BLaER1 (cell line): Measurements from ENCODE around the gene NR6A1.

Experiments used
- H3K27ac ChIP-seq: shearing (Covaris generic); formaldehyde crosslinking; 2 replicates; pipeline ENCODE4 v1.8.1; 2022
- H3K27me3 ChIP-seq: shearing (Covaris generic); formaldehyde crosslinking; 2 replicates; pipeline ENCODE4 v1.8.1; 2022
- H3K36me3 ChIP-seq: shearing (Covaris generic); formaldehyde crosslinking; 2 replicates; pipeline ENCODE4 v1.8.1; 2022
- H3K4me1 ChIP-seq: shearing (Covaris generic); formaldehyde crosslinking; 2 replicates; pipeline ENCODE4 v1.8.1; 2022
- H3K4me2 ChIP-seq: shearing (Covaris generic); formaldehyde crosslinking; 2 replicates; pipeline ENCODE4 v1.8.1; 2022
- H3K4me3 ChIP-seq: shearing (Covaris generic); formaldehyde crosslinking; 2 replicates; pipeline ENCODE4 v1.8.1; 2022
- H3K9ac ChIP-seq: shearing (Covaris generic); formaldehyde crosslinking; 2 replicates; pipeline ENCODE4 v1.8.1; 2022
- H3K9me3 ChIP-seq: shearing (Covaris generic); formaldehyde crosslinking; 2 replicates; pipeline ENCODE4 v1.8.1; 2022
- H4K20me1 ChIP-seq: shearing (Covaris generic); formaldehyde crosslinking; 2 replicates; pipeline ENCODE4 v1.8.1; 2022
- Cebpa-rat ChIP-seq: shearing (Covaris generic); IDR thresholded peaks from 2 replicates; pipeline ENCODE4 v1.8.1; 2022

NR6A1 gene

DNA sequence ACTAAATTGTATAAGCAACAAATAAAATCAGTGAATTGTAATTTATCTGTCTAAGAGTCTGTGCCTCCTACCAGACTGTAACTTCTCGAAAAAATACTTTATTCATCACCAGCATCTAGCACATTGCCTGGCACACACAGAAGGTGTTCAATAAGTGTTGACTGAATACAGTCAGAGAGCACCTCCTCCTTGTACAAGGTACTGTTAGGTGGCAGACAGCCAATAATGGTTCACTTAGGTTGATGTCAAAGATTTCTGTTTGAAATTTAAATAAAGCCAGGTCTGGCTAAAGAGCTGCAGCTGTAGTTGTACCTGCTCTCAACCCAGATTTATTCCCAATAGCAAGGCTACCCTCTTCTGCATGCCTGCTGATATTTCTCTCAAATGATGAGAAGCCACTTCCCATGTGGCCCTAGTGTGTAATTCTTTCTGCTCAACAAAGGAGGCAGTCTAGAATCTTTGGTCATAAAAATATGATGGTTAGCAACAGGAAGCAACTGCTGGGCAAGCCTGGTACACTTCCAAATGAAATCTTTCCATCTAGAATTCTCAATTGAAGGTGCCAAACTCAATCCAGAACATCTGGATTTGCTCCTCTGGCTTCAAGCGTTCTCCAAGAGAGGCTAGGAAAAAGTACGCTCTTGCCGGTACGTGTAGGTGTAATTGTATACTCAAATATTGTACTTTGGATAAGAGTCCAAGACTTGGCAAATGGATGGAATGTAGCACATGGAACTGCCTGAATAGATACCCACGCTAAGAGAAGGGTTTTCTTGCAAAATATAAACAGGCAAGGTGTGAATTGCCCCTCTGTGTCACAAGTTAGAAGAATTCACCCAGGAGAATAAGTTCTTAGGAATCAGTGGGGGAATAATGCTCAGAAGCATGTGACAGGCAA is 95.6 kb downstream of the NR6A1 start:
- H3K4me3 ChIP-seq = no peak overlapping the region
- no peak overlapping the region for H3K27ac ChIP-seq
- H3K27me3 ChIP-seq = no peaks in the 10 kb centered on the region
- H3K36me3 ChIP-seq = peaks cover 81% of the 10 kb centered on the region
- no peak for TF ChIP-seq Cebpa-rat
- no peak overlapping the region for H3K9ac ChIP-seq
- peaks cover 17% of the 10 kb centered on the region; the same call in 1 of the 2 replicates for H3K9me3 ChIP-seq
- H4K20me1 ChIP-seq = peaks cover 95% of the 10 kb centered on the region
- no peak overlapping the region for H3K4me2 ChIP-seq
- H3K4me1 ChIP-seq = peaks cover 14% of the 10 kb centered on the region

DNA sequence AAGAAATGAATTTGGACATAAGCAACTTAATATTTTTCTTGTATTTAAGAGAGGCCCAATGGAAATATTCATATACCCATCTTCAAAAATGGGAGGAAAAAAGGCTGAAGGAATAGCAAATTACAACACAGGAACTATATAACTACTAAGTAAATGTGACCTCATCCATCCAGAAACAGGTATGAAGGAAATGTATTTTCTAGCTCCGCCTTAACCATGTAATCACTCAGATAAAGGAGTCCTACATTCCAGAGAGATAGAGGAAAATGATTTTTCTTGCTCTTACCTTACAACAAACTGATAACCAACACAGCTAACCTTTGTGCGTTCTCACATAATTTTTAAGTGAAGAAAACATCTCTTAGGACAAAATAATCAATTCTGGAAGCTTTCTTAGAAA is 96.5 kb downstream of the NR6A1 start:
- no peak overlapping the region for H3K4me3 ChIP-seq
- H3K36me3 ChIP-seq = peaks cover 85% of the 10 kb centered on the region
- no peak for TF ChIP-seq Cebpa-rat
- no peak overlapping the region for H3K9ac ChIP-seq
- H4K20me1 ChIP-seq = peaks cover 95% of the 10 kb centered on the region
- H3K4me2 ChIP-seq = no peak overlapping the region
- H3K27me3 ChIP-seq = no peaks in the 10 kb centered on the region
- peaks cover 22% of the 10 kb centered on the region; the same call in 1 of the 2 replicates for H3K9me3 ChIP-seq
- no peak overlapping the region for H3K27ac ChIP-seq
- H3K4me1 ChIP-seq = peaks cover 14% of the 10 kb centered on the region

DNA sequence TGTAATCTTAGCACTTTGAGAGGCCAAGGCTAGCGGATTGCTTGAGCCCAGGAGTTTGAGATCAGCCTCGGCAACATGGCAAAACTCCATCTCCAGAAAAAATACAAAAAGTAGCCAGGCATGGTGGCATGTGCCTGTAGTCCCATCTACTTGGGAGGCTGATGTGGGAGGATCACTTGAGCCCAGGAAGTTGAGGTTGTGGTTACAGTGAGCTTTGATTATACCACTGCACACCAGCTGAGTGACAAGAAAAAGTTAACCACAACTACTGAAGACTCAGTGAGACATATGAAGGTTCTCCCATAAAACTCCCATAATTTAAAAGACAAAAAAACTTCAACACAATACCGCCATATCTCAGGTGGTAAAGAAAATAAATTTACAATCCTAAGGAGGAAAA is 98.0 kb downstream of the NR6A1 start:
- no peak overlapping the region for H3K4me3 ChIP-seq
- H4K20me1 ChIP-seq = peaks cover 90% of the 10 kb centered on the region
- no peak overlapping the region for H3K27ac ChIP-seq
- H3K4me2 ChIP-seq = no peak overlapping the region
- peaks cover 22% of the 10 kb centered on the region; the same call in 1 of the 2 replicates for H3K9me3 ChIP-seq
- H3K4me1 ChIP-seq = peaks cover 14% of the 10 kb centered on the region
- no peaks in the 10 kb centered on the region for H3K27me3 ChIP-seq
- TF ChIP-seq Cebpa-rat = no peak
- H3K36me3 ChIP-seq = peaks cover 87% of the 10 kb centered on the region
- no peak overlapping the region for H3K9ac ChIP-seq

DNA sequence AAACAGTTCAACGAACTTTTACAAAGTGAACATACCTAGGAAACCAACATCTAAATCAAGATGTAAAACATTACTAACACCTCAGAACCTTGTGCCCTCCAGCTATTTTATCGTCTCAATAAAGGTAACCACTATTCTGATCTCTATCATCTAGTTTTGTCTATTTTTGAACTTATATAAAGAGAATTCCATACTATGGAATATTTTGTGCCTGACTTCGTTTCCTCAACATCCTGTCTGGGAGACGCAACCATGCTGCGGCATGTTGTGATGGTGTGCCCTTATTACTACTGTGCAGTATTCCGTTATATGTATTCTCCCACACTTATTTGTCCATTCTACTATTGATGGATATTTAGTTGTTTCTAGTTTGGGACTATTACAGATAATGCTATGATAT is 99.2 kb downstream of the NR6A1 start:
- peaks cover 90% of the 10 kb centered on the region for H4K20me1 ChIP-seq
- H3K4me3 ChIP-seq = no peak overlapping the region
- TF ChIP-seq Cebpa-rat = no peak
- no peak overlapping the region for H3K4me2 ChIP-seq
- H3K4me1 ChIP-seq = peaks cover 14% of the 10 kb centered on the region
- H3K9ac ChIP-seq = no peak overlapping the region
- peaks cover 22% of the 10 kb centered on the region; the same call in 1 of the 2 replicates for H3K9me3 ChIP-seq
- no peaks in the 10 kb centered on the region for H3K27me3 ChIP-seq
- H3K27ac ChIP-seq = no peak overlapping the region
- peaks cover 86% of the 10 kb centered on the region for H3K36me3 ChIP-seq

DNA sequence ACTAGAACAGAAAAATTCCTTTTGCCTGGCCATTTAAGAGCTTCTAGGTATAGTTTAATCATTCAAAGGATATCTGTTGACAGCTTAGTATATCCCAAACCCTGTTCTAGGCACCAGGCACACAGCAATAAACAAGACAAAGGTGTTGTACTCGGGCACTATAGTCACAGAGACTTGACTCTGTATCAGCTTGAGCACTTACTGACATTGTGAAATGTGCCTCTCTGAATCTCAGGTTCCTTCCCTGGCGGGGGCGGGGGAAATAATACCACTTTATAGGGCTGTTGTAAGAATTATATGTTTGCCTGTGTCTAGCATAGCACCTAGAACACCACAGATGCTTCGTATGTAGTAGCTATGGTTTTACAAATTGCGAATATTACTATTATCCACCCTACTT is 104.5 kb downstream of the NR6A1 start:
- Histone ChIP-seq H3K9me3 (peaks cover 16% of the 10 kb centered on the region; the same call in 1 of the 2 replicates), H4K20me1 (peaks cover 51% of the 10 kb centered on the region), H3K27ac (no peak overlapping the region), H3K4me3 (no peak overlapping the region), H3K4me2 (no peak overlapping the region), H3K4me1 (peaks cover 24% of the 10 kb centered on the region), H3K36me3 (peaks cover 71% of the 10 kb centered on the region), H3K9ac (no peak overlapping the region), H3K27me3 (no peaks in the 10 kb centered on the region)
- TF ChIP-seq Cebpa-rat = no peak

DNA sequence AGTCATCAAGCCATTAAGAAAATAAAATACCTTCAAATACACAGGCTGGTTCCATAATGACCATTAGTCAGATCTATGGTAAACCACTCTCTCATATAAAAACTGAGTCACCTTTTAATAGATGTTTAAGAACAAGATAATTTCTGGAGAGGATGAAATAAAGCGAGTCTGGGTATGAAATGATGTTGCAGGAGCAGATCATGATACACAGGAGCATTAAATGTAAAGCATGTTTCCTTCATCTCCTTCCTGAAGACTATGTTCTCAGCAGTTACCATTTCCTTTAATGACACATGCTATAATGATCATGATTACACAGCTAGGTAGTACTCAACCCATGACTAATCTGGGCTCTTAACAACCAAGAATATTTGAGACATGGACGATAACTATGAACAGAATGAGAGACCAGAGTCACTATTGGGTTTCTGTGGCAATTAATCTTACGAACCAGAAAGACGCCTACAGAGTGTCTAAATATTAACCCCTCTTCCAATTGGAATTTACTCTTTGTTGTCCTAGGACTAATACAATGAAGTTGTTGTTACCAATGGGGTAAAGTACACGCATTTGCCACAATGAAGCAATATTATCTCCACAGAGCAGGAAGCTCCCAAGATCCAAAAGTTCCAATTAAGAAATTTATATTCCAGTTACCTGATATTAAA is 105.6 kb downstream of the NR6A1 start:
- no peak overlapping the region for H3K4me3 ChIP-seq
- no peak for TF ChIP-seq Cebpa-rat
- no peak overlapping the region for H3K27ac ChIP-seq
- H3K9me3 ChIP-seq = peaks cover 12% of the 10 kb centered on the region; the same call in 1 of the 2 replicates
- no peak overlapping the region for H3K4me2 ChIP-seq
- H3K9ac ChIP-seq = no peak overlapping the region
- peaks cover 34% of the 10 kb centered on the region for H3K4me1 ChIP-seq
- no peaks in the 10 kb centered on the region for H3K27me3 ChIP-seq
- H4K20me1 ChIP-seq = peaks cover 42% of the 10 kb centered on the region
- peaks cover 61% of the 10 kb centered on the region for H3K36me3 ChIP-seq

DNA sequence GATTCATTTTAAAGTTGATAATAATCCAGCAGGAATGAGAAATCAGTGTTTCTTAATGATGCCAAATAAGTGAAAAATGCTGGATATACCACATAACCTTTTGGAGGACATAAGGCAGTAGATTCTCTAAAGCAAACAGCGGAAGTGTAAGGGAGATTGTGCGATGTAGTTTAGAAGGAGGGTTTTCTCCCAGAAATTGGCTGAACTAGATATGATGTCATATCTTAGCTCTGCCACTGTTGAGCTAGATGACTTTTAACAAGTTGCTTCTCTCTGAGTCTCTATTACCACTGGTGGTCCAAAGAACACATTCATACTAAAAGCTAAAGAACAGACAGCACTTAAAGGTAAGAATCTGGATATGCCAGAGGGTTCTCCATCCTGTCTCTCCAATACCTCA is 107.0 kb downstream of the NR6A1 start:
- H3K9me3 ChIP-seq = peaks cover 6% of the 10 kb centered on the region; the same call in 1 of the 2 replicates
- H3K27ac ChIP-seq = no peak overlapping the region
- peaks cover 28% of the 10 kb centered on the region for H4K20me1 ChIP-seq
- peaks cover 34% of the 10 kb centered on the region for H3K4me1 ChIP-seq
- H3K36me3 ChIP-seq = peaks cover 48% of the 10 kb centered on the region
- H3K4me3 ChIP-seq = no peak overlapping the region
- H3K27me3 ChIP-seq = no peaks in the 10 kb centered on the region
- no peak for TF ChIP-seq Cebpa-rat
- H3K4me2 ChIP-seq = no peak overlapping the region
- no peak overlapping the region for H3K9ac ChIP-seq

DNA sequence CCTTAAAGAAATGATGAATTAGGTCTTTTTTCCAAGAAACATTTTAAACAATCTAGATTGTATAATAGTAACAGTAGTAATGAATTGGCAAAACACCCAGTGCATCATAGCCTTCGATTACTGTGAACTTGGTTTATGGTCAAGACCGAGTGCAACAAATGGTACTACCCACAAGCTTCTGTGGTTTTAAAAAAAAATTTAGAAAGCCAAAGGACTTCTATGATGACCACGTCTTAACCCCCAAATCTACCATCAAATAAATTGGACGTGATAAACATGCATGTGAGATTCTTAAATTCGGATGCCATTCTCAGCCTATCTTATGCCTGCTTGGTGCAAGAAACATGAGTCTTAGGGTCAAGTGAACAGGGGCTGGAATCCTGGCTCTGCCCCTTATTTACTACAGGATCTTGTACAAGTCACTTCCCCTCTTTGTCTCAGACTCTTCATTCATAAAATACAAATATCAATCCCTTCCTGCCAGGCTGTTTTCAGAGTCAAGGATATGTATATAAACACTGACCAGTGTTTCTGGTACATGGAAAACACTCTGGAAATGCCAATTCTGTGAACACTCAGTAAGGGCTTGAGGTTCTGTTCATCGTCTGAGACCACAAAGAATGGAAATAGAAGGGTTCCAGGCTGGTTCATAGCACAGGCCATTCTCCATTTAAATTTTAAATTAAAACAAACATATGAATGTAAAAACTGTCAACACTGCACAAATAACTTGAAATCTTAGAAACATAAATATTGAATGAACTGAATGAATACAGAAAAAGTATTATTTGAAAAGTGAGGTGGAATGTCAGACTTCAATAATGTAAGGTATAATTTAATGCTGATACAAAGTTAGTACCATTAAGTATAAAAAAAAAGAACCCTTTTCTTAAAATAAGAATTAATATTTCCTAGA is 107.8 kb downstream of the NR6A1 start:
- Histone ChIP-seq H3K4me2 (no peak overlapping the region), H3K9ac (no peak overlapping the region), H3K4me1 (peaks cover 34% of the 10 kb centered on the region), H3K9me3 (peaks cover 6% of the 10 kb centered on the region; the same call in 1 of the 2 replicates), H3K36me3 (peaks cover 48% of the 10 kb centered on the region), H3K27ac (no peak overlapping the region), H4K20me1 (peaks cover 28% of the 10 kb centered on the region), H3K27me3 (no peaks in the 10 kb centered on the region), H3K4me3 (no peak overlapping the region)
- TF ChIP-seq Cebpa-rat = no peak

DNA sequence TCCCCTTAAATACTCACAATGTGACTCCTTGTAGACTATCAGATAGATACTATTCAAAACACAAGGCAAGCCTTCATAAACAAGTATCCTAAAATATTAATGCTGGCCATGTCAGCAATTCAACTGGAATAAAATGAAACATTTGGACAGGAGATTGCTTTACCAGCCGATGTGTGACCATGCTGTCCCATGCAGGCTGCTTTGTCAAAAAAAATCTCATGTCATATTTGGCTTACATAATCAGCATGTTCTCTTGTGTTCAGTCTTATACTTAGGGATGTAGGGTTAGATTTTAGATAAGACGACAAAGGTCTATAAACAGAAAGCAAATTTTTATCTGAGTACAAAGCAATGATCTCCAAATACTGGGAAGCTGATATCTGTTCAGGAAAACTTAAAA is 108.5 kb downstream of the NR6A1 start:
- Histone ChIP-seq H3K4me1 (peaks cover 38% of the 10 kb centered on the region), H3K4me2 (peak overlapping the region; percentile 83), H3K9ac (no peak overlapping the region), H3K4me3 (no peak overlapping the region), H3K27ac (no peak overlapping the region), H4K20me1 (peaks cover 20% of the 10 kb centered on the region), H3K27me3 (no peaks in the 10 kb centered on the region), H3K9me3 (peaks cover 6% of the 10 kb centered on the region; the same call in 1 of the 2 replicates), H3K36me3 (peaks cover 43% of the 10 kb centered on the region)
- no peak for TF ChIP-seq Cebpa-rat
